Measurements from ENCODE around the gene ARL6IP5. TPM values are rescaled to one million over a fixed set of nuclear protein-coding genes. Genes with fewer than 3 reads are reported as not detected.

Gene ARL6IP5
- total RNA-seq, 1 experiment from 2014 or later: 16.9 TPM

DNA sequence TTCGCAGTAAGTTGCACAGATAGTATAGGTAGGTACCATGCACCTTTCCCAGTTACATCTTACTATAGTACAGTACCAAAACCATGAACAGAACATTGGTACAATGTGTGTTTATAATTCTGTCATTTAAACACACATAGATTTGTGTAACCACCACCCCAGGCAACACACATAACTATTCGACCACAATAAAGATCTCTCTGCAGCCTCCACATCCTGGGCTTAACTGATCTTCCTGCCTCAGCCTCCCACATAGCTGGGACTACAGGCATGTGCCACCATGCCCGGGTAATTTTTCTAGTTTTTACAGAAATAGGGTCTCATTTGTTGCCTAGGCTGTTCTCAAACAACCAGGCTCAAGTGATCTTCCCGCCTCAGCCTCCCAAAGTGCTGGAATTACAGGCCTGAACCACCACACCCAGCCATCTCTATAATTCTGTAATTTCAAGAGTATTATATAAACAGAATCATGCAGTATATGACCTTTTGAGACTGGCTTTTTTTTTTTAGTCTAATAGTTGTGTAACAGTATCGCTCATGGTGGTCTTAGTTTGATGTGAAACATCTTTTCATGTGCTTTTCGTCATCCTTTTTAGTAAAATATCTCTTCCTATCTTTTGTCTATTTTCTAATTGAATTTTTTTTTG, 19.3 kb upstream of the ARL6IP5 start:
- no peak overlapping the region for H3K9ac ChIP-seq (ENCODE audit: extremely low read depth, insufficient read length, low read length)
- H3K4me2 ChIP-seq (ENCODE audit: insufficient read depth, insufficient read length, low read length): no peak overlapping the region
- no peaks in the 10 kb centered on the region for H3K23me2 ChIP-seq (ENCODE audit: insufficient read length, low read depth, low read length, poor library complexity, severe bottlenecking)
- H4K91ac ChIP-seq (ENCODE audit: insufficient read length, low read depth, low read length): no peak overlapping the region
- H4K20me1 ChIP-seq (ENCODE audit: control insufficient read depth, insufficient read depth, insufficient read length): no peaks in the 10 kb centered on the region
- no peaks in the 10 kb centered on the region for H3K9me3 ChIP-seq (ENCODE audit: control insufficient read depth, low read depth, low read length)
- no peak overlapping the region for H2AK5ac ChIP-seq (ENCODE audit: insufficient read length, low read length)
- WGBS (ENCODE audit: extremely low coverage, insufficient read length, low lambda C conversion rate): no CpG with 5 or more reads among the region's 6 CpGs
- Mint-ChIP-seq H3K4me3 (no peak overlapping the region), H3K27ac (peak overlapping the region in 1 of 3 experiments; percentile 7; a peak in 2 of 7 replicates), H3K27me3 (ENCODE audit: low read depth) (no peaks in the 10 kb centered on the region), H3K9me3 (no peaks in the 10 kb centered on the region), H3K36me3 (ENCODE audit: insufficient read depth in 1 of 3, low read depth in 3 of 3) (peaks cover 15 to 30% (median 28%) of the 10 kb centered on the region in 3 experiments), H3K4me1 (no peaks in the 10 kb centered on the region)
- no peak for DNase-seq
- no peak overlapping the region for H2BK120ac ChIP-seq (ENCODE audit: low read depth, low read length, poor library complexity, severe bottlenecking)
- H3K27ac ChIP-seq (ENCODE audit: insufficient read length, low read depth, low read length): no peak overlapping the region
- no peak overlapping the region for H3K14ac ChIP-seq (ENCODE audit: insufficient read depth, low read length)
- H3K79me1 ChIP-seq (ENCODE audit: insufficient read depth, low read depth, low read length, poor library complexity, severe bottlenecking): no peaks in the 10 kb centered on the region
- H3K79me2 ChIP-seq (ENCODE audit: insufficient read depth, low read length): no peaks in the 10 kb centered on the region
- H3K18ac ChIP-seq (ENCODE audit: insufficient read length, low read depth, low read length): no peak overlapping the region
- no peak overlapping the region for H2BK15ac ChIP-seq (ENCODE audit: low read depth, low read length)
- no peak overlapping the region for H2BK12ac ChIP-seq (ENCODE audit: insufficient read length, low read depth, low read length)
- H3K23ac ChIP-seq (ENCODE audit: insufficient read length, low read depth, low read length): no peak overlapping the region
- no peak overlapping the region for H4K8ac ChIP-seq (replicated peaks; ENCODE audit: insufficient read length, low read depth, low read length)
- H3K4ac ChIP-seq (ENCODE audit: low read depth, low read length): no peak overlapping the region
- H3K4me1 ChIP-seq (ENCODE audit: insufficient read depth, low read length): no peaks in the 10 kb centered on the region
- no peak overlapping the region for H3T11ph ChIP-seq (ENCODE audit: low read length)
- TF ChIP-seq, protein P1, sequence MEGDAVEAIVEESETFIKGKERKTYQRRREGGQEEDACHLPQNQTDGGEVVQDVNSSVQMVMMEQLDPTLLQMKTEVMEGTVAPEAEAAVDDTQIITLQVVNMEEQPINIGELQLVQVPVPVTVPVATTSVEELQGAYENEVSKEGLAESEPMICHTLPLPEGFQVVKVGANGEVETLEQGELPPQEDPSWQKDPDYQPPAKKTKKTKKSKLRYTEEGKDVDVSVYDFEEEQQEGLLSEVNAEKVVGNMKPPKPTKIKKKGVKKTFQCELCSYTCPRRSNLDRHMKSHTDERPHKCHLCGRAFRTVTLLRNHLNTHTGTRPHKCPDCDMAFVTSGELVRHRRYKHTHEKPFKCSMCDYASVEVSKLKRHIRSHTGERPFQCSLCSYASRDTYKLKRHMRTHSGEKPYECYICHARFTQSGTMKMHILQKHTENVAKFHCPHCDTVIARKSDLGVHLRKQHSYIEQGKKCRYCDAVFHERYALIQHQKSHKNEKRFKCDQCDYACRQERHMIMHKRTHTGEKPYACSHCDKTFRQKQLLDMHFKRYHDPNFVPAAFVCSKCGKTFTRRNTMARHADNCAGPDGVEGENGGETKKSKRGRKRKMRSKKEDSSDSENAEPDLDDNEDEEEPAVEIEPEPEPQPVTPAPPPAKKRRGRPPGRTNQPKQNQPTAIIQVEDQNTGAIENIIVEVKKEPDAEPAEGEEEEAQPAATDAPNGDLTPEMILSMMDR (conservative IDR thresholded peaks at IDR 0.05): no peak
- H2BK20ac ChIP-seq (ENCODE audit: low read depth, low read length, poor library complexity, severe bottlenecking): no peak overlapping the region
- no peak overlapping the region for H2AFZ ChIP-seq (ENCODE audit: low read length)
- H3K56ac ChIP-seq (ENCODE audit: insufficient read length, low read depth, low read length): no peak overlapping the region
- H3K27me3 ChIP-seq (ENCODE audit: insufficient read depth, low read length): no peaks in the 10 kb centered on the region
- H2BK5ac ChIP-seq (ENCODE audit: insufficient read length, low read length): no peak overlapping the region
- no peak overlapping the region for H4K5ac ChIP-seq (ENCODE audit: insufficient read length, low read depth, low read length)

All from H9 (cell line).